Right hindlimb (tissue), 1 donor: Measurements from ENCODE around the gene CENPS.
"Not testable (repeated sequence)": the region's sequence is repeated elsewhere in the genome, so short reads cannot be mapped to it uniquely, and the experiment has no call there.

Experiments
- DNase-seq: peaks from one replicate; pipeline ENCODE4 v3.0.0-alpha.2; 2018

The CENPS gene

GRCh38 chr1:10456048-10456447 lies 25.8 kb downstream of the CENPS start:
- no peak for DNase-seq

- DNase-seq: no peak
Measured at GRCh38 chr1:10456661-10457060, 26.4 kb downstream of the CENPS start.

GRCh38 chr1:10457462-10457861 lies 27.2 kb downstream of the CENPS start:
- DNase-seq: not testable (repeated sequence)

GRCh38 chr1:10457875-10458274 lies 27.6 kb downstream of the CENPS start:
- no peak for DNase-seq

- no peak for DNase-seq
Measured at GRCh38 chr1:10459184-10459583, 29.0 kb downstream of the CENPS start.

- no peak for DNase-seq
Measured at GRCh38 chr1:10467078-10467477, 36.8 kb downstream of the CENPS start.

- DNase-seq: no peak
Measured at GRCh38 chr1:10470043-10470442, 39.8 kb downstream of the CENPS start.

- DNase-seq: peak; percentile 42
Measured at GRCh38 chr1:10471411-10472219, 41.4 kb downstream of the CENPS start.

- peak; percentile 98 for DNase-seq
Measured at GRCh38 chr1:10472220-10473144, 42.2 kb downstream of the CENPS start, which contains the start of gene DFFA. TSS of gene DFFA (minus strand) at chr1:10472529. CDS start at chr1:10472458, 71 bp downstream.

- DNase-seq: no peak
Measured at GRCh38 chr1:10473145-10473765, 43.0 kb downstream of the CENPS start.

- not testable (repeated sequence) for DNase-seq
Measured at GRCh38 chr1:10474309-10474612, 44.0 kb downstream of the CENPS start.

- peak; percentile 92 for DNase-seq
Measured at GRCh38 chr1:10474613-10475507, 44.6 kb downstream of the CENPS start, which contains the start of gene PEX14. TSS of gene PEX14 (plus strand) at chr1:10474950. CDS start at chr1:10474967, 17 bp downstream.

GRCh38 chr1:10475510-10475909 lies 45.3 kb downstream of the CENPS start:
- no peak for DNase-seq

- no peak for DNase-seq
Measured at GRCh38 chr1:10479296-10479695, 49.1 kb downstream of the CENPS start.

GRCh38 chr1:10480614-10481013 lies 50.4 kb downstream of the CENPS start:
- no peak for DNase-seq

- DNase-seq: no peak
Measured at GRCh38 chr1:10484521-10484920, 54.3 kb downstream of the CENPS start.

GRCh38 chr1:10489291-10490055 lies 59.2 kb downstream of the CENPS start:
- DNase-seq: no peak

GRCh38 chr1:10490286-10490970 lies 60.2 kb downstream of the CENPS start:
- no peak for DNase-seq
